EL (cell line): Measurements from ENCODE around the gene ZFP36.
A peak's percentile ranks its signal among the peaks of the same experiment; 100 is the strongest.
"Not testable (repeated sequence)": the region's sequence is repeated elsewhere in the genome, so short reads cannot be mapped to it uniquely, and the experiment has no call there.

ENCODE experiments used
- DNase-seq: peaks from one replicate; pipeline ENCODE4 v3.0.0-alpha.2; 2016

The ZFP36 gene

DNA sequence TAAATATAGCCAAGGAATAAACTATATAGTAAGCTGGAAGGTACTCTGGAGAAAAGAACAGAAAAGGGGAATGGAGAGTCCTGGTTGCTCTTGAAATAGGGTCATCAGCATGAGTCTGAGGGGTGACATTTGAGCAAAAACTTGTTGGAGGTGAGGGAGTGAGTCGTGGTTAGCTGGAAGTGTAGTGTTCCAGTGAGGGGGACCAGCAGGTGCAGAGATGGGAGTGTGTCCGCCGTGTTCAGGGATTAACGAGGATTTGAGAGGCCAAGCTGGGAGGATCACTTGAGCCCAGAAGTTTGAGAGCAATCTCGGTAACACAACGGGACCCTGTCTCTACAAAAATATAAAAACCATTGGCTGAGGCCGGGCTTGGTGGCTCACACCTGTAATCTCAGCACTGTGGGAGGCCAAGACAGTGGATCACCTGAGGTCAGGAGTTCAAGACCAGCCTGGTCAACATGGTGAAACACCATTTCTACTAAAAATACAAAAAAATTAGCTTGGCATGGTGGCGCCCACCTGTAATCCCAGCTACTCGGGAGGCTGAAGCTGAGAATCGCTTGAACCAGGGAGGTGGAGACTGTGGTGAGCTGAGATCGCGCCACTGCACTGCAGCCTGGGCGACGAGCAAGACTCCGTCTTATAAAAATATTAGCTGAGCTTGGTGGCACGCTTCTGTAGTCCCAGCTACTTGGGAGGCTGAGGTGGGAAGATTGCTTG is 39.9 kb downstream of the ZFP36 start:
- no peak for DNase-seq

DNA sequence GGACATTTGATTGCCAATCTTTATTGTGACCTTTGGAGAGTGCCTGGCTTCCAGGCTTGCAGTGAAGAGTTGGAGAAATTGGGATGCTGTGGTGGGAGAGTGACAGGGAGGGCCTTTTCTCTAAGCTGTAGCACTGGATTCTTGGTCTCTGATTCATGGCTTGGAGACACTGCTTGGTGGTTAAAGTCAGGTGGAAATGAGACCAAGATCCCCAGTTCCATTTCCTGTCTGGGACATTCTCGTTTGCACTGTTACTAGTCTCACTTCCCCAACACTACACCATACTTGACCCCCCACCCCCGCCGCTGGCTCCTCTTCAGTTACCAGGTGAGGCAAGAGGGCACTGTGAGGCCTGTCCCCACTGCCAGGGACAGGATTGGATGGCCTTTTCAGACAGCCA is 41.6 kb downstream of the ZFP36 start:
- DNase-seq = peak; percentile 76

DNA sequence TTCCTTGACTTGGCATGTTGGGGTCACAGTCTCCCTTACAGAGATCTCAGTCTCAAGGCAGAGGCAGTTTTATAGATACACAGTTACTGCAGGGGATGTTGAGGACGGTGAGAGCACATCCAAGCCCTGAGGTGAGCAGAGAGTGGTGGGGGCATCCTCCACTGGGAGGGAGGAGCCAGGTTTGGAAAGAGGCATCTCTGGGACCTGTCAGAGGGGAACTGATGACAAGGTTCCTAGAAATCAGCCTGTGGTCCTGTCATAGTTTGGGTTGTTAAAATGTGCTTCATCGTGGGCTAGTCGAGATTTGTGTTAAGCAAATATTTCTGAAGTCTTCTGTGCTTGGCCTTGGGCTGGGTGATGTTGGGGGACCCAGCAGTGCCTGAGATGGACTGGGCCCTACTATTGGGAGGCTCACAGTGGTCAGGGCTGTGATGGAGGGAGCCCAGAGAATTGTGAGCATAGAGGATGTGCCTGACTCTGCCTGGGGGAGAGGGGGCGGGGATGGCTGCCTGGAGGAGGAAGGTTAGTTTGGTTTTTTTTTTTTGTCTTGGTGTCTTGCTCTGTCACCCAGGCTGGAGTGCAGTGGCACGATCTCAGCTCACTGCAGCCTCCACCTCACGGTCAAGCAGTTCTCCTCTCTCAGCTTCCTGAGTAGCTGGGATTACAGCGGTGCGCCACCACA is 42.6 kb downstream of the ZFP36 start:
- no peak for DNase-seq

DNA sequence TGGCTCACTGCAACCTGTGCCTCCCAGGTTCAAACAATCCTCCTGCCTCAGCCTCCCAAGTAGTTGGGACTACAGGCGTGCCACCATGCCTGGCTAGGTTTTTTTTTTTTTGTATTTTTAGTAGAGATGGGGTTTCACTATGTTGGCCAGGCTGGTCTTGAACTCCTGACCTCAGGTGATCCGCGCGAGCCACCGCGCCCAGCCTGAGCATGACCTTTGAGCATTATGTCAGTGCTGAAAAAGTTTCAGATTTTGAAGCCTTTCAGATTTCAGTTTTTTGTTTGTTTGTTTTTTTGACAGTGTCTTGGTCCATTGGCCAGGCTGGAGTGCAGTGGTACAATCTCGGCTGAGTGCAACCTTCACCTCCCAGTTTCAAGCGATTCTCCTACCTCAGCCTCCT is 44.6 kb downstream of the ZFP36 start:
- DNase-seq = not testable (repeated sequence)
